Uterus (tissue), 4 donors: ENCODE data around the gene WDR64. TPM values are rescaled to one million over a fixed set of nuclear protein-coding genes. Genes with fewer than 3 reads are reported as not detected.

Source experiments
- DNase-seq, 2 donors: peaks; one replicate each; pipeline ENCODE4 v3.0.0-alpha.2; 2019 to 2020
- H3K27ac ChIP-seq, 2 donors: fragments of 200-600 bp; sonication (generic); 1 replicate in 1 of 2; 2 replicates in 1 of 2; pipeline ENCODE4 v1.5.1; 2016 to 2018
- H3K27me3 ChIP-seq, 2 donors: fragments of 200-600 bp; sonication (generic); one replicate each; pipeline ENCODE4 v1.5.1; 2018 to 2019; ENCODE audit warnings: control low read depth in 1 of 2
- H3K36me3 ChIP-seq, 2 donors: fragments of 200-600 bp; sonication (generic); one replicate each; pipeline ENCODE4 v1.5.1; 2019; ENCODE audit warnings: control low read depth in 1 of 2
- H3K4me1 ChIP-seq, 2 donors: fragments of 200-600 bp; sonication (generic); one replicate each; pipeline ENCODE4 v1.5.1; 2018 to 2019; ENCODE audit warnings: control low read depth in 1 of 2
- H3K4me3 ChIP-seq, 2 donors: fragments of 200-600 bp; sonication (generic); 1 replicate in 1 of 2; 2 replicates in 1 of 2; pipeline ENCODE4 v1.5.1; 2018 to 2019; ENCODE audit warnings: mild to moderate bottlenecking in 1 of 2
- H3K9me3 ChIP-seq, 2 donors: fragments of 200-600 bp; sonication (generic); one replicate each; pipeline ENCODE4 v1.5.1; 2019; ENCODE audit warnings: control low read depth in 1 of 2
- CTCF ChIP-seq, 4 experiments: fragments of 200-600 bp in 2 of 4; fragments of 450-650 bp in 2 of 4; sonication (generic) in 2 of 4; IDR thresholded peaks; one replicate each; pipeline ENCODE4 v1.5.1; 2016 to 2019; ENCODE audit warnings: antibody characterized with exemption in 4 of 4, mild to moderate bottlenecking in 2 of 4, moderate library complexity in 1 of 4
- POLR2A ChIP-seq, 2 donors: fragments of 450-650 bp; IDR thresholded peaks; one replicate each; pipeline ENCODE4 v1.6.1; 2016; ENCODE audit warnings: antibody characterized with exemption in 2 of 2, mild to moderate bottlenecking in 1 of 2, moderate library complexity in 1 of 2
- intact Hi-C: fragments of 100-400 bp; cut with DNase I; formaldehyde crosslinking; loops from one replicate; pipeline ENCODE4 v1.15.1; 2023; ENCODE audit warnings: low total_unique reads
- total RNA-seq, 4 donors: library from RNA; depleted of rRNA in 3 of 4; stranded (reverse); fragments of >200 nt in 3 of 4; gene quantifications; one replicate each; pipeline versions ENCODE4 v1.1.0 to v1.2.4, GENCODE V29; 2014 to 2023
- donor health status: DM: yes; HTN: yes; CAD: no.

Gene WDR64
- total RNA-seq, 4 donors from 2014 or later = 0.21 TPM; not detected in 3

DNA sequence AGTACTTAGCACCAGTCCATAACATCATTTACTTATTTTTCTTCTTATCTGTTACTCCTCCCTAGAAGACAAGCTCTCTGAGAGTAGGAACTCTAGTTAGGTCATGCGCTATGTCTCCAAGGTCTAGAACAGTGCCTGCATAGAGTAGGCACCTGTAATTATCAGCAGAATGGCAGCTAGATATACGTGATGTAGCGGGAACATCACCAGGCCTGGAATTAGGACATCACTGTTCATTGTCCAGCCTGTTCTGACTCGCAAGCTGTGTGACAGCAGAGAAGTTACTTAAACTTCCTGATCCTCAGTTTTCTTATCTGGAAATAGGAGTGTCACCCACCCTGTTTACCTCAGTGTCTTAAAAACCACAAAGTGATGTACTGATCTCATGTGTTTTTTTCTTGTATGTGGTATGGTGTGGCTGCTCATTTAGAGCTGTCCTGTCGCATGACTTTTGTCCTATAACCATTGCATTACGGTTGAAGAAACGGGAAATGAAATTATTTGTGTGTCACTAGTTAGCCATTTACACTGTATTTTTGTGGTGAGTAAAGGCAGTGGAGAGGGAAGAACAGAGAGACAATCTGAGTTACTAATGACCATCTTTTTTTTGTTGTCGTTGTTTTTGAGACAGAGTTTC, 158.8 kb downstream of the WDR64 start:
- TF ChIP-seq CTCF (IDR thresholded peaks at IDR 0.05) (no peak), POLR2A (IDR thresholded peaks at IDR 0.05) (no peak)
- Histone ChIP-seq H3K27ac (no peak overlapping the region), H3K36me3 (no peaks in the 10 kb centered on the region), H3K27me3 (no peaks in the 10 kb centered on the region), H3K4me3 (no peak overlapping the region), H3K9me3 (no peaks in the 10 kb centered on the region), H3K4me1 (no peaks in the 10 kb centered on the region)
- DNase-seq = no peak
- intact Hi-C loops = no loop called here

DNA sequence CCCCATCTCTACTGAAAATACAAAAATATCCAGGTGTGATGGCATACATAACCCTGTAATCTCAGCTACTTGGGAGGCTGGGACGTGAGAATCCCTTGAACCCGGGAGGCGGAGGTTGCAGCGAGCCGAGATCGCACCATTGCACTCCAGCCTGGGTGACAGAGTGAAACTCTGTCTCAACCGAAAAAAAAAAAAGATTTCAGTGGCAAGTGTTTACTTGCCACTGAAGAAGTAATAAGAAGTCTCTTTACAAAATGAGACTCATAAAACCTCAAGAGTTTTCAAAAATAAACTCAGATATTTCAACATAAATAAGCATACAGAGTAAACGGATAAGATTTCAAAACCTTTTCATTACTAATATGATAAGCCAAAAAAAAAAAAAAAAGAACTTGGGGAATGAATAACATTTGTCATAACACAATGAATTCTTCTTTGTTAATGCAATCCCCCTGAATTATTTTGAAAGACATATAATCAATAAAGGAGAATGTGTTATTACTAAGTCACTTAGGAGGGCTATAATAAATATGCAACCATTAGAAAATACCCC, 161.8 kb downstream of the WDR64 start:
- TF ChIP-seq CTCF (IDR thresholded peaks at IDR 0.05) (no peak), POLR2A (IDR thresholded peaks at IDR 0.05) (no peak)
- Histone ChIP-seq H3K27me3 (no peaks in the 10 kb centered on the region), H3K36me3 (no peaks in the 10 kb centered on the region), H3K4me3 (no peak overlapping the region), H3K4me1 (no peaks in the 10 kb centered on the region), H3K27ac (no peak overlapping the region), H3K9me3 (no peaks in the 10 kb centered on the region)
- no peak for DNase-seq
- intact Hi-C loops = no loop called here

DNA sequence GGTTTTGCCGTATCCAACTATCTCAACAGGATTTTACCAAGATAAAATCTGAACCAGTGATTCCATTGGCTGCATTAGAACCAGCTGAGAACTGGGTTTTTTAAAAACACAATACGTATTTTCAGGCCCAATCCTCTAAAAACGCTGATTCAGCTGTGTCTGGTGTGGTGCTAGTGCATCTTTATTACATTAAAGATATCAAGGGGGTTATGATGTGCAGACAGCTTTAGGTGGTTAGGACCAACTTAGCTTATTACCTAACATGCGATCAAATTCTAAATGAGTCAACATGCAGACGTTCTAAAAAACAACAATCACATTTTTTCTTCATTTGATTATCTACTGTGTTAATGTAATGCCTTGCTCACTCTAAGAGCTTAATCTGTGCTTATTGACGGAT, 163.9 kb downstream of the WDR64 start:
- no peaks in the 10 kb centered on the region for H3K4me1 ChIP-seq
- no peak overlapping the region for H3K4me3 ChIP-seq
- no peak overlapping the region for H3K27ac ChIP-seq
- no peak for DNase-seq
- intact Hi-C loops = no loop called here
- no peaks in the 10 kb centered on the region for H3K9me3 ChIP-seq
- no peaks in the 10 kb centered on the region for H3K36me3 ChIP-seq
- no peaks in the 10 kb centered on the region for H3K27me3 ChIP-seq
- TF ChIP-seq POLR2A (IDR thresholded peaks at IDR 0.05) (no peak), CTCF (IDR thresholded peaks at IDR 0.05) (no peak)

GRCh38 chr1:241817331-241817792, 165.3 kb downstream of the WDR64 start:
- intact Hi-C loops = no loop called here
- Histone ChIP-seq H3K4me1 (no peaks in the 10 kb centered on the region), H3K4me3 (no peak overlapping the region), H3K36me3 (no peaks in the 10 kb centered on the region), H3K27ac (no peak overlapping the region), H3K9me3 (no peaks in the 10 kb centered on the region), H3K27me3 (no peaks in the 10 kb centered on the region)
- TF ChIP-seq POLR2A (IDR thresholded peaks at IDR 0.05) (no peak), CTCF (IDR thresholded peaks at IDR 0.05) (no peak)
- no peak for DNase-seq

GRCh38 chr1:241817956-241818612, 166.0 kb downstream of the WDR64 start:
- Histone ChIP-seq H3K27me3 (no peaks in the 10 kb centered on the region), H3K36me3 (no peaks in the 10 kb centered on the region), H3K9me3 (no peaks in the 10 kb centered on the region), H3K4me3 (no peak overlapping the region), H3K4me1 (no peaks in the 10 kb centered on the region), H3K27ac (no peak overlapping the region)
- intact Hi-C loops = no loop called here
- TF ChIP-seq POLR2A (IDR thresholded peaks at IDR 0.05) = no peak
- no peak for TF ChIP-seq CTCF (IDR thresholded peaks at IDR 0.05)
- no peak for DNase-seq
